Suprapubic skin (tissue), 4 donors: ENCODE results near the gene SLC40A1. TPM values are rescaled to one million over a fixed set of nuclear protein-coding genes. Genes with fewer than 3 reads are reported as not detected.

Experiments used
- DNase-seq, 2 donors: peaks; one replicate each; pipeline ENCODE4 v3.0.0-alpha.2; 2019; ENCODE audit warnings: low spot score in 2 of 2
- H3K27ac ChIP-seq: fragments of 200-600 bp; sonication (generic); one replicate; pipeline ENCODE4 v1.5.1; 2019
- H3K27me3 ChIP-seq: fragments of 200-600 bp; sonication (generic); one replicate; pipeline ENCODE4 v1.5.1; 2019
- H3K36me3 ChIP-seq: fragments of 200-600 bp; sonication (generic); one replicate; pipeline ENCODE4 v1.5.1; 2019
- H3K4me1 ChIP-seq: fragments of 200-600 bp; sonication (generic); one replicate; pipeline ENCODE4 v1.5.1; 2019
- H3K4me3 ChIP-seq: fragments of 200-600 bp; sonication (generic); one replicate; pipeline ENCODE4 v1.5.1; 2019; ENCODE audit warnings: mild to moderate bottlenecking
- H3K9me3 ChIP-seq: fragments of 200-600 bp; sonication (generic); one replicate; pipeline ENCODE4 v1.5.1; 2019
- EP300 ChIP-seq: sonication (generic); formaldehyde crosslinking; IDR thresholded peaks from one replicate; pipeline ENCODE4 v1.6.1; 2017; ENCODE audit warnings: antibody characterized with exemption
- POLR2A ChIP-seq, 2 donors: fragments of 450-650 bp; IDR thresholded peaks; one replicate each; pipeline ENCODE4 v1.6.1; 2017; ENCODE audit warnings: antibody characterized with exemption in 2 of 2, mild to moderate bottlenecking in 2 of 2, moderate library complexity in 2 of 2
- POLR2AphosphoS5 ChIP-seq, 3 donors: sonication (generic); formaldehyde crosslinking; IDR thresholded peaks; one replicate each; pipeline ENCODE4 v1.6.1; 2017; ENCODE audit warnings: antibody characterized with exemption in 3 of 3
- WGBS: methylation state at CpG from one replicate; pipeline ENCODE4 v1.1.5; 2018; 5-methylcytosine and 5-hydroxymethylcytosine counted together
- total RNA-seq, 4 donors: library from RNA; depleted of rRNA; stranded (reverse); fragments of >200 nt; gene quantifications; one replicate each; pipeline ENCODE4 v1.1.0, GENCODE V29; 2016
- TF ChIP-seq, protein P1 (sequence below), 2 donors: fragments of 200-600 bp in 1 of 2; fragments of 450-650 bp in 1 of 2; sonication (generic) in 1 of 2; IDR thresholded peaks; one replicate each; pipeline ENCODE4 v1.5.1; 2016 to 2019; ENCODE audit warnings: antibody characterized with exemption in 2 of 2, mild to moderate bottlenecking in 1 of 2, moderate library complexity in 1 of 2

The SLC40A1 gene
- total RNA-seq, 4 donors from 2014 or later, result 17.2 to 33.6 (median 19.6) TPM

DNA sequence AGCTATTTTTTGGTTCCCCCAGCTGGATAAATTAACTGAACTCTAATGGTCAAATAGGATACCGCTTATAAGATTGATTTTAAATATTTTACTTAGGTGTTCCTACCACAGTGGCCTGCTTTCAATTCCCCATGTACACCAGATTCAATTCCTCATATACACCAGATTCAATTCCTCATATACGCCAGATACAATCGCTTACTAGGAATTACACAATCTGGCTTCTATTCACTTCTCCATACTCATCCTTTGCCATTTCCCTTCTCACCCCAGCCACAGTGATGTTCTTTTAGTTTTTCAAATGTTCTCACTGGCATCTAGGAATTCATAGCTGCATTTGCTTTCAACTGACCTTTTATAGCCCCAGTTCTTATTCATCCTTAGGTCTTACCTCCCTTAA is 66.5 kb downstream of the SLC40A1 start:
- WGBS, result 88% methylated on average over 3 of the region's 3 CpGs
- Histone ChIP-seq H3K4me3 (no peak overlapping the region), H3K36me3 (no peaks in the 10 kb centered on the region), H3K27me3 (no peaks in the 10 kb centered on the region), H3K27ac (no peak overlapping the region), H3K9me3 (no peaks in the 10 kb centered on the region), H3K4me1 (no peaks in the 10 kb centered on the region)
- no peak for DNase-seq
- no peak for TF ChIP-seq EP300
- TF ChIP-seq POLR2A (IDR thresholded peaks at IDR 0.05), result no peak
- TF ChIP-seq POLR2AphosphoS5 (IDR thresholded peaks at IDR 0.05), result no peak
- TF ChIP-seq, protein P1, sequence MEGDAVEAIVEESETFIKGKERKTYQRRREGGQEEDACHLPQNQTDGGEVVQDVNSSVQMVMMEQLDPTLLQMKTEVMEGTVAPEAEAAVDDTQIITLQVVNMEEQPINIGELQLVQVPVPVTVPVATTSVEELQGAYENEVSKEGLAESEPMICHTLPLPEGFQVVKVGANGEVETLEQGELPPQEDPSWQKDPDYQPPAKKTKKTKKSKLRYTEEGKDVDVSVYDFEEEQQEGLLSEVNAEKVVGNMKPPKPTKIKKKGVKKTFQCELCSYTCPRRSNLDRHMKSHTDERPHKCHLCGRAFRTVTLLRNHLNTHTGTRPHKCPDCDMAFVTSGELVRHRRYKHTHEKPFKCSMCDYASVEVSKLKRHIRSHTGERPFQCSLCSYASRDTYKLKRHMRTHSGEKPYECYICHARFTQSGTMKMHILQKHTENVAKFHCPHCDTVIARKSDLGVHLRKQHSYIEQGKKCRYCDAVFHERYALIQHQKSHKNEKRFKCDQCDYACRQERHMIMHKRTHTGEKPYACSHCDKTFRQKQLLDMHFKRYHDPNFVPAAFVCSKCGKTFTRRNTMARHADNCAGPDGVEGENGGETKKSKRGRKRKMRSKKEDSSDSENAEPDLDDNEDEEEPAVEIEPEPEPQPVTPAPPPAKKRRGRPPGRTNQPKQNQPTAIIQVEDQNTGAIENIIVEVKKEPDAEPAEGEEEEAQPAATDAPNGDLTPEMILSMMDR (IDR thresholded peaks at IDR 0.05), result no peak

GRCh38 chr2:189512879-189513278 is 67.7 kb downstream of the SLC40A1 start:
- no peak overlapping the region for H3K4me3 ChIP-seq
- no peaks in the 10 kb centered on the region for H3K9me3 ChIP-seq
- no peaks in the 10 kb centered on the region for H3K27me3 ChIP-seq
- no peaks in the 10 kb centered on the region for H3K36me3 ChIP-seq
- no peaks in the 10 kb centered on the region for H3K4me1 ChIP-seq
- TF ChIP-seq EP300 (no peak), POLR2AphosphoS5 (IDR thresholded peaks at IDR 0.05) (no peak), POLR2A (IDR thresholded peaks at IDR 0.05) (no peak)
- TF ChIP-seq, protein P1 (IDR thresholded peaks at IDR 0.05), result no peak
- H3K27ac ChIP-seq, result no peak overlapping the region
- no peak for DNase-seq
- WGBS, result 67% methylated on average over 3 of the region's 3 CpGs

DNA sequence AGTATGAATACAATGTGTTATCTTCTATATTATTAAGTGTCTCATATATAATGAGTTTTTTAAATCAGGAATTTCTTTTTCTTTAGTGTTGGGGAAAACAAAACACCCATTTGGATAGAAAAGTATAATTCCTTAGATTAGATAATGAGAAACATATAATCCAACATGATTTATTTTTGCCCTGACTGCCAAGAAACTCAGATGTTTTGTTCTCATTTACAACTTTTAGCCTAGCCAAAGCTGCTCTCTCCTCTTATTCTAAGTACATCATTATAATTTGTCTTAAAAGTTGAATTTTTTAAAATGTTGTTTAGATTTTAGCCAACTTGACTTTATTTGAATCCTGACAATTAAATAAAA is 68.6 kb downstream of the SLC40A1 start:
- DNase-seq, result no peak
- no peaks in the 10 kb centered on the region for H3K9me3 ChIP-seq
- H3K4me3 ChIP-seq, result no peak overlapping the region
- TF ChIP-seq POLR2AphosphoS5 (IDR thresholded peaks at IDR 0.05), result no peak
- TF ChIP-seq, protein P1 (IDR thresholded peaks at IDR 0.05), result no peak
- TF ChIP-seq EP300, result no peak
- TF ChIP-seq POLR2A (IDR thresholded peaks at IDR 0.05), result no peak
- H3K27ac ChIP-seq, result no peak overlapping the region
- H3K36me3 ChIP-seq, result no peaks in the 10 kb centered on the region
- H3K4me1 ChIP-seq, result no peaks in the 10 kb centered on the region
- H3K27me3 ChIP-seq, result no peaks in the 10 kb centered on the region

GRCh38 chr2:189511210-189511959 is 69.2 kb downstream of the SLC40A1 start:
- DNase-seq, result no peak
- Histone ChIP-seq H3K4me3 (no peak overlapping the region), H3K36me3 (no peaks in the 10 kb centered on the region), H3K4me1 (no peaks in the 10 kb centered on the region), H3K27ac (no peak overlapping the region), H3K9me3 (no peaks in the 10 kb centered on the region), H3K27me3 (no peaks in the 10 kb centered on the region)
- whole genome bisulfite sequencing, result 86% methylated on average over 2 of the region's 2 CpGs
- TF ChIP-seq POLR2A (IDR thresholded peaks at IDR 0.05), result no peak
- TF ChIP-seq, protein P1 (IDR thresholded peaks at IDR 0.05), result no peak
- TF ChIP-seq EP300, result no peak
- no peak for TF ChIP-seq POLR2AphosphoS5 (IDR thresholded peaks at IDR 0.05)

Other genes starting within 250 kb of the SLC40A1 start
- gene WDR75, start 139.3 kb downstream of the SLC40A1 start, total RNA-seq, result 100 to 1,000 TPM in 1 of 4 donors, 10 to 100 TPM in 3; 24.2 to 130 (median 41.1) TPM
- 10 to 100 TPM; 27.9 to 34.8 (median 31.7) TPM for gene ASNSD1, start 80.7 kb upstream of the SLC40A1 start, total RNA-seq
- 10 to 100 TPM in 1 of 4 donors, 1 to 10 TPM in 2, under 1 TPM in 1; 0.95 to 11.0 (median 5.3) TPM for gene ANKAR, start 93.9 kb upstream of the SLC40A1 start, total RNA-seq
- 10 to 100 TPM in 1 of 4 donors, 1 to 10 TPM in 3; 3.1 to 14.3 (median 8.9) TPM for gene OSGEPL1, start 182.0 kb upstream of the SLC40A1 start, total RNA-seq
- 100 to 1,000 TPM in 1 of 4 donors, 10 to 100 TPM in 3; 39.2 to 190 (median 74.8) TPM for gene ORMDL1, start 203.6 kb upstream of the SLC40A1 start, total RNA-seq
- 10 to 100 TPM in 2 of 4 donors, 1 to 10 TPM in 2; 5.7 to 15.7 (median 11.0) TPM for gene PMS1, start 203.7 kb upstream of the SLC40A1 start, total RNA-seq